Dedifferentiated amniotic fluid mesenchymal stem cell (primary cell): ENCODE data around the gene AKAP8L.
A peak's percentile ranks its signal among the peaks of the same experiment; 100 is the strongest.
"Not testable (repeated sequence)": the region's sequence is repeated elsewhere in the genome, so short reads cannot be mapped to it uniquely, and the experiment has no call there.

Experiments
- DNase-seq: peaks from one replicate; pipeline ENCODE4 v3.0.0-alpha.2; 2016; ENCODE audit errors: extremely low spot score

The AKAP8L gene

GRCh38 chr19:15379083-15379998 lies 39.4 kb downstream of the AKAP8L start, which contains the start of gene AKAP8:
Gene AKAP8 (minus strand): TSS chr19:15379787. CDS start chr19:15379731, 56 bp downstream.
- DNase-seq, result peak; percentile 96

- DNase-seq, result peak; percentile 44
These were observed 40.2 kb downstream of the AKAP8L start for GRCh38 chr19:15378534-15379082.

GRCh38 chr19:15374796-15375440 lies 43.9 kb downstream of the AKAP8L start:
- no peak for DNase-seq

- no peak for DNase-seq
These were observed 44.6 kb downstream of the AKAP8L start for GRCh38 chr19:15374105-15374651.

- DNase-seq, result no peak
These were observed 45.1 kb downstream of the AKAP8L start for GRCh38 chr19:15373644-15374043.

GRCh38 chr19:15372891-15373301 lies 45.9 kb downstream of the AKAP8L start:
- DNase-seq, result no peak

GRCh38 chr19:15372470-15372869 lies 46.3 kb downstream of the AKAP8L start:
- no peak for DNase-seq

- no peak for DNase-seq
These were observed 46.9 kb downstream of the AKAP8L start for GRCh38 chr19:15371786-15372380.

GRCh38 chr19:15371119-15371518 lies 47.7 kb downstream of the AKAP8L start:
- DNase-seq, result no peak

GRCh38 chr19:15369594-15369891 lies 49.2 kb downstream of the AKAP8L start:
- DNase-seq, result no peak

- no peak for DNase-seq
These were observed 49.8 kb downstream of the AKAP8L start for GRCh38 chr19:15368798-15369593.

GRCh38 chr19:15368051-15368632 lies 50.6 kb downstream of the AKAP8L start:
- DNase-seq, result no peak

GRCh38 chr19:15367439-15367838 lies 51.3 kb downstream of the AKAP8L start:
- no peak for DNase-seq

GRCh38 chr19:15365264-15365663 lies 53.5 kb downstream of the AKAP8L start:
- no peak for DNase-seq

GRCh38 chr19:15363791-15364190 lies 55.0 kb downstream of the AKAP8L start:
- not testable (repeated sequence) for DNase-seq

- not testable (repeated sequence) for DNase-seq
These were observed 55.7 kb downstream of the AKAP8L start for GRCh38 chr19:15363048-15363447.

- DNase-seq, result not testable (repeated sequence)
These were observed 58.8 kb downstream of the AKAP8L start for GRCh38 chr19:15360015-15360414.

- no peak for DNase-seq
These were observed 59.9 kb downstream of the AKAP8L start for GRCh38 chr19:15358918-15359317.

- DNase-seq, result no peak
These were observed 60.9 kb downstream of the AKAP8L start for GRCh38 chr19:15357906-15358305.

- DNase-seq, result no peak
These were observed 64.1 kb downstream of the AKAP8L start for GRCh38 chr19:15354566-15355296.
